ENCODE results near the gene VPS37B.
"Not testable (repeated sequence)": the region's sequence is repeated elsewhere in the genome, so short reads cannot be mapped to it uniquely, and the experiment has no call there.

Gene VPS37B

GRCh38 chr12:122908915-122909314 lies 13.0 kb upstream of the VPS37B start:
- in situ Hi-C loops (cut with MboI; ENCODE audit: low sequenced_read_pairs) = no loop called here

- in situ Hi-C loops (cut with MboI; ENCODE audit: low sequenced_read_pairs) = not testable (repeated sequence)
These were observed 9.3 kb upstream of the VPS37B start for GRCh38 chr12:122905258-122905657.

DNA sequence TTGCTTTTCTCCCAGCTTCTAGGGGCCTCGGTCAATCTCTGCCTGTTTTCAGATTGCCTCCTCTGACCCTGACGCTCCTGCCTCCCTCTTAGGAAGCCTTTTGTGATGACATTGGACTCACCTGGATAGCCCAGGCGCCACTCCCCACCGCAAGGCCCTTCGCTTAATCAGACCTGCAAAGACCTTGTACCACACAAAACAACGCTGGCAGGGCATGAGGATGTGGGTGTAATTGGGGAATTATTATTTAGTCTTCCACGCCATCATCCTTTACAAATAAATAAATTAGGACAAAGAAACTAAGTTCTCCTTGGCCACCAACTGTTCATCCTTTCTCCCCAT lies 7.7 kb upstream of the VPS37B start:
- in situ Hi-C loops (cut with MboI; ENCODE audit: low sequenced_read_pairs) = no loop called here

- in situ Hi-C loops (cut with MboI; ENCODE audit: low sequenced_read_pairs) = no loop called here
These were observed 7.1 kb upstream of the VPS37B start for GRCh38 chr12:122902854-122903692.

DNA sequence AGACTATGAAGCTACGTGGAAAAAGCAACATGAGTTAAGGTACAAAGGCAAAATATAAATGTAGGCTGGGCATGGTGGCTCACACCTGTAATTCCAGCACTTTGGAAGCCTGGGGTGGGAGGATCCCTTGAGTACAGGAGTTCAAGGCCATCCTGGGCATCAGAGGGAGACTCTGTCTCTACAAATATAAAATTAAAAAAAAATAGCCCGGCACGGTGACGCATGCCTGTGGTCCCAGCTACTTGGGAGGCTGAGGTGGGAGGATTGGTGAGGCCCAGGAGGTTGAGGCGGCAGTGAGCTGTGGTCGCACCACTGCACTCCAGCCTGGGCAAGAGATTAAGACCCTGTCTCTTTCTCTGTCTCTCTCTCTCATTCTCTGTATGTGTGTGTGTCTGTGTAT lies 4.0 kb upstream of the VPS37B start:
- in situ Hi-C loops (cut with MboI; ENCODE audit: low sequenced_read_pairs) = no loop called here

- in situ Hi-C loops (cut with MboI; ENCODE audit: low sequenced_read_pairs) = no loop called here
These were observed 738 bp upstream of the VPS37B start for GRCh38 chr12:122896662-122897061.

DNA sequence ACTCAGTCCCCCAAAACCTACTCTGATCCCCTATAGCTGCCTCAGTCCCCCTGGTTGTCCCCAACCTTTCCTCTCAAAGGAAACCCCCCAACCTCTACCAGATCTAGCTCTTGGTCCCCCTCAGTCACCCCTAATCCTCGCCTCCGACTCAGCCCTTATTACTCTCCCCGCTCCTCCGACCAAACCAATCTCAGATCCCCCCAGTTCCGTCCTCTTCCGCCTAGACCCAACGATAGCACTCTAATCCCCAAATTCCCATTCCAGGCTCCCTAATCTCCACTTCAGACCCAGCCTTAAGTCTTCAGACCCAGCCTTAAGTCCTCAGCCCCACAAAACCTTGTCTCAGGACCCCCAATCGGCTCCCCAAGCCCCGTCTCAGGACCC lies 612 bp downstream of the VPS37B start:
- in situ Hi-C loops (cut with MboI; ENCODE audit: low sequenced_read_pairs) = no loop called here

- in situ Hi-C loops (cut with MboI; ENCODE audit: low sequenced_read_pairs) = no loop called here
These were observed 1.5 kb downstream of the VPS37B start for GRCh38 chr12:122894193-122895121.

DNA sequence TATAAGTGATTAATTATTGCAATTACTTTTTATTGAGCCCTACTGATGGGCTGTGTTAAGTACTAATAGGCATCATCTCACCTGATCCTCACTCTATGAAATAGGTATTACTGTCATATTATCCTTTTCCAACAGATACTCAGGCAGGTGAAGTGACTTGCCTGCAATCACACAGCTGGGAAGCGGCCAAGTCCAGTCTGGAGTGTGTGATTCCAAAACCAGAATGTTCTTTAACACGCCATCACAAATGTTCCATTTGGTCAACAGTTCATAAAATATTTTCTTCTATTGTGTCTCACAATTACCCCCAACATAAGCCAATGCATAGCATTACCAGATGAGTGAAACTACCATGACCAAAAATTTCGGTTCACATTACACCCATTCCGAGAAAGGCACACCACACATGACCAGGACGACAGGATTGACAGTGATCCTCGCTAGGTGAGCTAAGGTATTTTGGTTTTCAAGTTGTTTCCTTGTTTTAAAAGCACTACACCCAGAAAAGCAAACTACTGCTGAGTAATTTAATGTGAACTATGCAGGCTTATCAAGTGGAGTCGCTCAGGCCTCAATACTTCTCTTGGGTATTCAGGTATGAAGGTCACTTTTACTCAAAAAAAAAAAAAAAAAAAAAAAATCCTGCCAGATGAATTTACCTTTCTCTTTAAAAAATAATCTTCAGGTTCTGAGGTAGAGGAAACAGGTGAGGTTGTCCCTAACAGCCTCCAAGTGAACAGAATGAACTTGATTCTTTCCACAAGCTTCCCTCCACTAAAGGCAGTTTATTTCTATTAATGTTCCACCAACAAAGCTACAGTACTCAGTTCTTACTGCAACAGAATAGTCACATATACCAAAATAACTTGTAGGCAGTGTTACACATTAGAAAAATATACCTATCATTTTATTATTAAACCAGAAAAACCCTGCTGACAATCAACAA lies 2.4 kb downstream of the VPS37B start:
- in situ Hi-C loops (cut with MboI; ENCODE audit: low sequenced_read_pairs) = no loop called here

- in situ Hi-C loops (cut with MboI; ENCODE audit: low sequenced_read_pairs) = not testable (repeated sequence)
These were observed 3.2 kb downstream of the VPS37B start for GRCh38 chr12:122892724-122893123.

DNA sequence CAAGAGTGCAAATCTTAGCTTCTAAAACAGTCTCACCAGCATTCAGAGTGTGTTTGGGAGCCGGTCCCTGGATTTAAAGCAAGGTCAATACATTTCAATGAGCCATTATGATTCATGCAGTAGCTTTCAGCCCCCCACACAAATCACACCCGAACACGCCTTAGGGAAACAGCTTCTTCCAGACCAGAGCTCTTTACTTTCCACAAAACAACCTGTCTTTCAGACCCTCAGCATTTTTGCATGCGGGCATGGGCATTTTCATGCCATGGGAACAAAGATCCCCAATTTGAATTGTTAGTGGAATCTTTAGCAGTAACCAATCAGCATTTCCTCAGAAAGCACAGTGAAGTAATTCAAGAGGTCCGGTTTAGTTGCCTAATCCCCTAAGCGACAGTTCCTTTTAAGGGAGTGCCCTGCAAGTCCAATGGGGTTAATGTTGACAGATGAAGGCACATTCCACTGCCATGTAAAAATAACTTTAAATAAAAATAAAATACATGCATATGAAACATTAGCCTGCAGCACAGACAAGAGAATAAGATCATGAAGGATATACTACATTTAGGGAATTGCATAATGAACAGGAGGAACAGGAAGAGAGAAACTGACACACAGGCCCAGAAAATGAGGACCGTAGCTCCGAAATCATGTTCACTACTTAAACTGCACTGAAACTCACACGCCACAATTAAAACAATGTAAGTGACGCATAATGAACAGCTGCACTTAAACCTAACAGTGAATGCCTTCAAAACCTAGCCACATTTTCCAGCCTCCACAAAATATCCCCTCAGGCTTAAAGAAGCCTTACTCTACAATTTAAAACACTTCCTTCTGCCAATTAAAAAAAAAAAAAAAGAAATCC lies 4.0 kb downstream of the VPS37B start:
- in situ Hi-C loops (cut with MboI; ENCODE audit: low sequenced_read_pairs) = no loop called here

GRCh38 chr12:122889761-122890520 lies 6.0 kb downstream of the VPS37B start:
- in situ Hi-C loops (cut with MboI; ENCODE audit: low sequenced_read_pairs) = no loop called here

- in situ Hi-C loops (cut with MboI; ENCODE audit: low sequenced_read_pairs) = no loop called here
These were observed 7.6 kb downstream of the VPS37B start for GRCh38 chr12:122888232-122888752.

DNA sequence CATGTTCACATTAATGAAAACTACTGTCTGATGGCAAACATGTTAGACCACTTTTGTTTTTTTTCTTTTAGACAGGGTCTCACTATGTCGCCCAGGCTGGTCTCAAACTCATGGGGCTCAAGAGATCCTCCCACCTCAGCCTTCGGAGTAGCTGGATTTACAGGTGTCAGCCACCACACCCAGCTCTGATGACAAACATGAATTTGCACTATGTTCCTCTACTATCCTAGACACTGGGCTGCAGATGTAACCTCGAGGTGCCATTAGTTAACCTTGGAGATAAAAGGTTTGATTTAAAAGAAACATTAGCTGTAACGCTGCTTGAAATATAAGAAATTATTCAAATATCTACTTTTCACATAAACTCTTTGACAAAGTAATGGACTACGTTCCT lies 8.1 kb downstream of the VPS37B start:
- in situ Hi-C loops (cut with MboI; ENCODE audit: low sequenced_read_pairs) = no loop called here

DNA sequence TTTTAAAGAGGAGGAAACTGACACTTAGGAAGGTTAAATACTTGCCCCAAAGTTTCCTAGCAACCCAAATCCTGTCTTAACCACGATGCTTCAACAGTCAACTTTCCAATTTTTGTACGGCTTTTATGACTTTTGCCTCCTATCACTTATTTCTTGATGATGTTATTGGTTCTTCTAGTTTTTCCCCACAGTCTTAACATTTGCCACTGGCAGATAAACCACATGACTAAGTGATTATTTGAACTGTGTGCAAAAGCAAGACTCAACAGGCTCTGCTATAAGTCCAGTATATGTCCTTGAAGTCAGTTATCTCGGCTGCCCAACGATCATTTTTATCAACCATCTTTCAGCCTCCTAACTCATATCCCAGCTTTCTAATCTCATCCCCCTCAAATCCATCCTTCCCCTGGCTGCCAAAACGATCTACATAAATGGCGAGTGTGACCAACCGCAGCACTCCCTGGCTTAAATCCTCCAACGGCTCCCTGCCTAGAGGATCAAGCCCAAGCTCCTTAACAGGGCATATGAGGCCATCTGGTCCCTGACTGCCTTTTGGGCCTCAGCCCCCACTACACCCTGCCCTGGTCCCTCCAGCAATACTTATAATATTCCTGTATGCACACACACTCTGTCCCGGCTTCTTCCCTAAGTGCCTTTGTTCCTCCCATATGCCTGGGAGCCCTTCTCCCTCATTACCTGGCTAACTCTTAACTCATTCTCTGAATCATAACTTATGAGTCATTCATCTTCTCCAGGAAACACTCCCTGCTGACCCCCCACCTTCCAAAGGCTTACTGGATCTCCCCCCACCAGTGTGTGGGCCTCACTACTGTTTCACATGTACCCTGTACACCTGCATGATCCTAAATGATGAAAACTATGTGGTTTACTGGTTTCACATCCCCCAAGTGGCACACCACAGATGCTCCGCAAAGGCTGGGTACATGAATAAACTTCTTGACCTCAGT lies 8.8 kb downstream of the VPS37B start:
- in situ Hi-C loops (cut with MboI; ENCODE audit: low sequenced_read_pairs) = no loop called here

GRCh38 chr12:122886161-122886560 lies 9.8 kb downstream of the VPS37B start:
- in situ Hi-C loops (cut with MboI; ENCODE audit: low sequenced_read_pairs) = no loop called here

DNA sequence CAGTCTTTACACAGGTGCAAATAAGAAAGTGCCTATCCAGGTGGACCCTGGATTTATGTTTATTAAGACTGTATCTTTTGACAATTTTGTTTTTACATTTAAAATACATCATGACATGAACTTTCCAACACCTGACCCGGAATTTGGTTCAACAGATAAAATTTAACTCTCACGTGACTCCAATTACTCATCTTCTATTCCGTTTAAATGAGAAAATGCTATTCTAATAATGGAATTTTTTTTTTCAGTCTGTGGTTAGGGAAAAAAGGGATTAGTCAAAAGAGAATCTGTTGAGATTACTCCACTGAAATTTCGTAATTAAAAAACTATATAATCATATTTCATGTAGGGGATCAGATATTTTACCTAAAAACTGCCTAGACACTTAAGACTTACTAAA lies 11.1 kb downstream of the VPS37B start:
- in situ Hi-C loops (cut with MboI; ENCODE audit: low sequenced_read_pairs) = no loop called here
